SU-DHL-6 (cell line): ENCODE data around the gene LAPTM5.

Source experiments
- H2AFZ ChIP-seq: fragments of 200-600 bp; sonication (generic); 2 replicates; pipeline ENCODE4 v1.6.1; 2014; ENCODE audit warnings: low read depth, mild to moderate bottlenecking, moderate library complexity, mixed read lengths, antibody characterized with exemption, low read length; ENCODE audit not compliant: severe bottlenecking
- H3F3A ChIP-seq: fragments of 200-600 bp; shearing (Covaris generic); 2 replicates; pipeline ENCODE4 v1.6.0; 2016; ENCODE audit warnings: antibody characterized with exemption, mild to moderate bottlenecking; ENCODE audit not compliant: insufficient read depth
- H3K27ac ChIP-seq: fragments of 200-600 bp; sonication (generic); 2 replicates; pipeline ENCODE4 v1.5.1; 2016; ENCODE audit warnings: low read depth, mild to moderate bottlenecking, low read length, moderate library complexity, mixed read lengths
- H3K27me3 ChIP-seq: fragments of 200-600 bp; sonication (generic), shearing (Covaris generic); 2 replicates; pipeline ENCODE4 v1.6.0; 2014; ENCODE audit warnings: mild to moderate bottlenecking, low read length
- H3K36me3 ChIP-seq: fragments of 200-600 bp; sonication (generic); 2 replicates; pipeline ENCODE4 v1.6.1; 2014; ENCODE audit warnings: mild to moderate bottlenecking, low read length, mixed read lengths
- H3K4me2 ChIP-seq: fragments of 300-600, 200-600 bp; shearing (Covaris generic), sonication (generic); 2 replicates; pipeline ENCODE4 v1.6.0; 2014; ENCODE audit warnings: low read length, low read depth, mild to moderate bottlenecking; ENCODE audit not compliant: poor library complexity, severe bottlenecking
- H3K4me3 ChIP-seq: fragments of 200-600 bp; sonication (generic); 2 replicates; pipeline ENCODE4 v1.5.1; 2014; ENCODE audit warnings: antibody characterized with exemption, low read length, mild to moderate bottlenecking, mixed read lengths; ENCODE audit not compliant: insufficient read depth, poor library complexity, severe bottlenecking
- H3K79me2 ChIP-seq: fragments of 200-600 bp; sonication (generic); 2 replicates; pipeline ENCODE4 v1.6.1; 2014; ENCODE audit warnings: mild to moderate bottlenecking, low read length, moderate library complexity; ENCODE audit not compliant: insufficient read depth
- H3K9ac ChIP-seq: fragments of 200-600 bp; sonication (generic); 2 replicates; pipeline ENCODE4 v1.7.0; 2014; ENCODE audit warnings: mild to moderate bottlenecking, low read length
- H3K9me2 ChIP-seq: fragments of 200-600 bp; sonication (generic); replicated peaks from 2 replicates; pipeline ENCODE4 v1.6.1; 2014; ENCODE audit warnings: low read length; ENCODE audit not compliant: insufficient read depth
- H3K9me3 ChIP-seq: fragments of 200-600 bp; sonication (generic); 2 replicates; pipeline ENCODE4 v1.6.1; 2014; ENCODE audit warnings: low read length, mixed read lengths; ENCODE audit not compliant: insufficient read depth
- H4K20me1 ChIP-seq: fragments of 200-600 bp; sonication (generic); 2 replicates; pipeline ENCODE4 v1.6.1; 2014; ENCODE audit warnings: low read depth, mild to moderate bottlenecking, antibody characterized with exemption, low read length, moderate library complexity, mixed read lengths
- EZH2phosphoT487 ChIP-seq: fragments of 200-600 bp; sonication (generic), shearing (Covaris generic); conservative IDR thresholded peaks from 2 replicates; pipeline ENCODE4 v1.6.1; 2018; ENCODE audit warnings: mild to moderate bottlenecking, antibody characterized with exemption, low read length, moderate library complexity, mixed read lengths
- TF ChIP-seq, protein P1 (sequence below): fragments of 200-600 bp; sonication (generic); IDR thresholded peaks from one replicate; pipeline ENCODE4 v1.5.1; 2017; ENCODE audit warnings: antibody characterized with exemption, mild to moderate bottlenecking, low read length, moderate library complexity; ENCODE audit not compliant: insufficient read depth, poor library complexity, severe bottlenecking

The LAPTM5 gene

GRCh38 chr1:30684881-30685795 lies 72.4 kb downstream of the LAPTM5 start:
- Histone ChIP-seq H3K27ac (no peak overlapping the region), H2AFZ (no peak overlapping the region), H3F3A (no peaks in the 10 kb centered on the region), H3K79me2 (no peaks in the 10 kb centered on the region), H3K4me2 (no peak overlapping the region), H3K9me3 (0 out of 2 replicates have a peak, but pooled peaks cover 6% of the 10 kb centered on the region), H4K20me1 (no peaks in the 10 kb centered on the region), H3K9ac (no peak overlapping the region), H3K27me3 (no peaks in the 10 kb centered on the region), H3K9me2 (no peaks in the 10 kb centered on the region), H3K36me3 (no peaks in the 10 kb centered on the region), H3K4me3 (no peak overlapping the region)
- TF ChIP-seq EZH2phosphoT487, result no peak
- TF ChIP-seq, protein P1, sequence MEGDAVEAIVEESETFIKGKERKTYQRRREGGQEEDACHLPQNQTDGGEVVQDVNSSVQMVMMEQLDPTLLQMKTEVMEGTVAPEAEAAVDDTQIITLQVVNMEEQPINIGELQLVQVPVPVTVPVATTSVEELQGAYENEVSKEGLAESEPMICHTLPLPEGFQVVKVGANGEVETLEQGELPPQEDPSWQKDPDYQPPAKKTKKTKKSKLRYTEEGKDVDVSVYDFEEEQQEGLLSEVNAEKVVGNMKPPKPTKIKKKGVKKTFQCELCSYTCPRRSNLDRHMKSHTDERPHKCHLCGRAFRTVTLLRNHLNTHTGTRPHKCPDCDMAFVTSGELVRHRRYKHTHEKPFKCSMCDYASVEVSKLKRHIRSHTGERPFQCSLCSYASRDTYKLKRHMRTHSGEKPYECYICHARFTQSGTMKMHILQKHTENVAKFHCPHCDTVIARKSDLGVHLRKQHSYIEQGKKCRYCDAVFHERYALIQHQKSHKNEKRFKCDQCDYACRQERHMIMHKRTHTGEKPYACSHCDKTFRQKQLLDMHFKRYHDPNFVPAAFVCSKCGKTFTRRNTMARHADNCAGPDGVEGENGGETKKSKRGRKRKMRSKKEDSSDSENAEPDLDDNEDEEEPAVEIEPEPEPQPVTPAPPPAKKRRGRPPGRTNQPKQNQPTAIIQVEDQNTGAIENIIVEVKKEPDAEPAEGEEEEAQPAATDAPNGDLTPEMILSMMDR, result no peak

DNA sequence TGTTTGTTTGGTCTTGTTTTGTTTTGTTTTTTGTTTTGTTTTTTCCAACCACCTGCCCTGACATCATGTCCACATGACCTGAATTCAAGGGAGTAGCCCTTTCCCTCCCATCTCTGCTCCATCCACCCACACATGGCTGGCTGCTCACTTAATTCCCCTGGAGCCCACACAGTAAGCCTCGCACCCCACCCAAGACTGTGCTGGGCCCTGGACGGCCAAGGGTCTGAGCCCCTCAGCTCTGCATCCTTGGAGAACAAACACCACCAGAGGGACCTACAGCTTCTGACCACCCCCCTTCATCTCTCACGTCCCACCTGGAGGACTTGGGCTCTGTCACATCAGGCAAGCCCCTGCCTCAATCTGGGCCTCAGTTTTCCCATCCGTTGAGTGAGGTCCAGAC lies 73.3 kb downstream of the LAPTM5 start:
- H3K27ac ChIP-seq, result no peak overlapping the region
- no peaks in the 10 kb centered on the region for H3K79me2 ChIP-seq
- peaks cover 15% of the 10 kb centered on the region; the same call in 1 of the 2 replicates for H3K9me3 ChIP-seq
- H3K36me3 ChIP-seq, result no peaks in the 10 kb centered on the region
- no peaks in the 10 kb centered on the region for H3K9me2 ChIP-seq
- TF ChIP-seq, protein P1, result no peak
- no peak for TF ChIP-seq EZH2phosphoT487
- H4K20me1 ChIP-seq, result no peaks in the 10 kb centered on the region
- no peaks in the 10 kb centered on the region for H3F3A ChIP-seq
- H3K9ac ChIP-seq, result no peak overlapping the region
- no peak overlapping the region for H3K4me2 ChIP-seq
- no peak overlapping the region for H3K4me3 ChIP-seq
- H2AFZ ChIP-seq, result no peak overlapping the region
- no peaks in the 10 kb centered on the region for H3K27me3 ChIP-seq

- no peaks in the 10 kb centered on the region for H3K36me3 ChIP-seq
- H3K9me3 ChIP-seq, result peaks cover 21% of the 10 kb centered on the region; the same call in 1 of the 2 replicates
- no peaks in the 10 kb centered on the region for H3K79me2 ChIP-seq
- H3K27ac ChIP-seq, result no peak overlapping the region
- no peaks in the 10 kb centered on the region for H3K9me2 ChIP-seq
- H4K20me1 ChIP-seq, result no peaks in the 10 kb centered on the region
- H3K9ac ChIP-seq, result no peak overlapping the region
- no peak overlapping the region for H2AFZ ChIP-seq
- no peak overlapping the region for H3K4me3 ChIP-seq
- H3K4me2 ChIP-seq, result no peak overlapping the region
- no peaks in the 10 kb centered on the region for H3K27me3 ChIP-seq
- TF ChIP-seq, protein P1, result no peak
- TF ChIP-seq EZH2phosphoT487, result no peak
- no peaks in the 10 kb centered on the region for H3F3A ChIP-seq
These were observed 73.9 kb downstream of the LAPTM5 start for GRCh38 chr1:30683699-30684098.
